Measurements from ENCODE around the gene PLCL1. TPM values are rescaled to one million over a fixed set of nuclear protein-coding genes. Genes with fewer than 3 reads are reported as not detected.

Gene PLCL1
- total RNA-seq, 4 donors from 2014 or later = 1.0 to 3.7 (median 2.6) TPM

GRCh38 chr2:198144660-198145059 lies 340.3 kb downstream of the PLCL1 start:
- DNase-seq (ENCODE audit: low spot score in 2 of 2) = no peak
- intact Hi-C loops (cut with DNase I; ENCODE audit: low total_unique reads) = no loop called here
- 41 to 66% methylated on average over 3 of the region's 3 CpGs for WGBS, 2 donors
- TF ChIP-seq CTCF (IDR thresholded peaks at IDR 0.05) = no peak
- TF ChIP-seq POLR2A (IDR thresholded peaks at IDR 0.05) = no peak
- H3K4me3 ChIP-seq (ENCODE audit: low read depth, poor library complexity, severe bottlenecking) = no peak overlapping the region

GRCh38 chr2:198146346-198146940 lies 342.1 kb downstream of the PLCL1 start:
- 86 to 88% methylated on average over 3 of the region's 3 CpGs for WGBS, 2 donors
- no peak for DNase-seq (ENCODE audit: low spot score in 2 of 2)
- H3K4me3 ChIP-seq (ENCODE audit: low read depth, poor library complexity, severe bottlenecking) = no peak overlapping the region
- intact Hi-C loops (cut with DNase I; ENCODE audit: low total_unique reads) = no loop called here
- no peak for TF ChIP-seq POLR2A (IDR thresholded peaks at IDR 0.05)
- TF ChIP-seq CTCF (IDR thresholded peaks at IDR 0.05) = no peak

- no peak for TF ChIP-seq CTCF (IDR thresholded peaks at IDR 0.05)
- no peak for TF ChIP-seq POLR2A (IDR thresholded peaks at IDR 0.05)
- no peak for DNase-seq (ENCODE audit: low spot score in 2 of 2)
- intact Hi-C loops (cut with DNase I; ENCODE audit: low total_unique reads) = no loop called here
- H3K4me3 ChIP-seq (ENCODE audit: low read depth, poor library complexity, severe bottlenecking) = no peak overlapping the region
These were observed 352.9 kb downstream of the PLCL1 start for GRCh38 chr2:198157314-198157713.

- no peak overlapping the region for H3K4me3 ChIP-seq (ENCODE audit: low read depth, poor library complexity, severe bottlenecking)
- intact Hi-C loops (cut with DNase I; ENCODE audit: low total_unique reads) = no loop called here
- no peak for DNase-seq (ENCODE audit: low spot score in 2 of 2)
- TF ChIP-seq CTCF (IDR thresholded peaks at IDR 0.05) (no peak), POLR2A (IDR thresholded peaks at IDR 0.05) (no peak)
These were observed 356.8 kb downstream of the PLCL1 start for GRCh38 chr2:198161151-198161550.

GRCh38 chr2:198162276-198162675 lies 357.9 kb downstream of the PLCL1 start:
- no peak overlapping the region for H3K4me3 ChIP-seq (ENCODE audit: low read depth, poor library complexity, severe bottlenecking)
- TF ChIP-seq CTCF (IDR thresholded peaks at IDR 0.05) = no peak
- no peak for TF ChIP-seq POLR2A (IDR thresholded peaks at IDR 0.05)
- intact Hi-C loops (cut with DNase I; ENCODE audit: low total_unique reads) = no loop called here
- no peak for DNase-seq (ENCODE audit: low spot score in 2 of 2)

- WGBS, 2 donors = 89% methylated on average over 6 of the region's 6 CpGs
- no peak for DNase-seq (ENCODE audit: low spot score in 2 of 2)
- intact Hi-C loops (cut with DNase I; ENCODE audit: low total_unique reads) = no loop called here
- no peak overlapping the region for H3K4me3 ChIP-seq (ENCODE audit: low read depth, poor library complexity, severe bottlenecking)
- no peak for TF ChIP-seq CTCF (IDR thresholded peaks at IDR 0.05)
- TF ChIP-seq POLR2A (IDR thresholded peaks at IDR 0.05) = no peak
These were observed 360.4 kb downstream of the PLCL1 start for GRCh38 chr2:198164843-198165242.

All from lower leg skin (tissue), 4 donors.